GM12873 (cell line): ENCODE measurements around the gene TNFAIP8L3.

ENCODE experiments used
- TF ChIP-seq, protein P1 (sequence below): IDR thresholded peaks from 2 replicates; pipeline ENCODE4 v1.5.1; 2012; ENCODE audit warnings: low read depth, mild to moderate bottlenecking, moderate library complexity, low read length, control low read depth; ENCODE audit not compliant: insufficient read depth; ENCODE audit errors: missing control alignments

Gene TNFAIP8L3

GRCh38 chr15:51069983-51070382 is 24.7 kb downstream of the TNFAIP8L3 start:
- TF ChIP-seq, protein P1, sequence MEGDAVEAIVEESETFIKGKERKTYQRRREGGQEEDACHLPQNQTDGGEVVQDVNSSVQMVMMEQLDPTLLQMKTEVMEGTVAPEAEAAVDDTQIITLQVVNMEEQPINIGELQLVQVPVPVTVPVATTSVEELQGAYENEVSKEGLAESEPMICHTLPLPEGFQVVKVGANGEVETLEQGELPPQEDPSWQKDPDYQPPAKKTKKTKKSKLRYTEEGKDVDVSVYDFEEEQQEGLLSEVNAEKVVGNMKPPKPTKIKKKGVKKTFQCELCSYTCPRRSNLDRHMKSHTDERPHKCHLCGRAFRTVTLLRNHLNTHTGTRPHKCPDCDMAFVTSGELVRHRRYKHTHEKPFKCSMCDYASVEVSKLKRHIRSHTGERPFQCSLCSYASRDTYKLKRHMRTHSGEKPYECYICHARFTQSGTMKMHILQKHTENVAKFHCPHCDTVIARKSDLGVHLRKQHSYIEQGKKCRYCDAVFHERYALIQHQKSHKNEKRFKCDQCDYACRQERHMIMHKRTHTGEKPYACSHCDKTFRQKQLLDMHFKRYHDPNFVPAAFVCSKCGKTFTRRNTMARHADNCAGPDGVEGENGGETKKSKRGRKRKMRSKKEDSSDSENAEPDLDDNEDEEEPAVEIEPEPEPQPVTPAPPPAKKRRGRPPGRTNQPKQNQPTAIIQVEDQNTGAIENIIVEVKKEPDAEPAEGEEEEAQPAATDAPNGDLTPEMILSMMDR = no peak

DNA sequence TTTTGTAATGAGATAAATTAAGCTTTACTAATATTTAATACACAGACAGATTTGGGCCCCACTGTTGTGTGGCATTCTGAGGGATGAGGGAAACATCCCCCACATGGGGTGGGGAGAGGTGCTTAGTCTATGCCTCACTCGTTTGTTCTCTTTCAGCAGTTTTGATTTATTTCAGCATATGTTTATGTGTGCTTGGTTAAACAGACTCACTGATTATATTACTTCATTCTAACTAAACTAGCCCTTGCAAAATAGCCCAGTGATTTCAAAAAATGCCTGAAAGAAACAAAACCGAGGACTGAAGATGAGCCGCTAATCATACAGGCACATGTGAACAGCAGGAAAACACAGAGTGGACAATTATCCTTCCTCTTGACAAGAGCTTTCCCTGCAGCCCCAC is 27.2 kb downstream of the TNFAIP8L3 start:
- TF ChIP-seq, protein P1 = no peak

DNA sequence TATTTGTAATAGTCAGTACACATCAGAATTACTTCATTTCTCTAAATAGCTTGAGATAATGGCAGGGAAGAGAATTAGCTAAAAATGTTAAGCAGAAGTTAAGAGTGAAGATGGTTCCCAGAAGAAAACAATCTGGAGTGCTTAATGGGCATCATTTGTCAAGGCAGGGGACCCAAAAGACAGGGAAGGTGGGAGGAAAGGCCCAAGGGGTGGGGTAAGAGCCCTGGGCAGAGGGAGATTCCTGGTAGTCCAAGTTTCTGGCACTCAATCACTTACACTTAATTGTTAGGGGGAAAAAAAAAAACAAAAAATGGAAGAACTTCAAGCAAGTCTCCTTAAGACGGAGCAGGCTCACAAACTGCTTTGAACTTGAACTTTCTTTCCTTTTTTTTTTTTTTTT is 28.9 kb downstream of the TNFAIP8L3 start:
- TF ChIP-seq, protein P1 = no peak

DNA sequence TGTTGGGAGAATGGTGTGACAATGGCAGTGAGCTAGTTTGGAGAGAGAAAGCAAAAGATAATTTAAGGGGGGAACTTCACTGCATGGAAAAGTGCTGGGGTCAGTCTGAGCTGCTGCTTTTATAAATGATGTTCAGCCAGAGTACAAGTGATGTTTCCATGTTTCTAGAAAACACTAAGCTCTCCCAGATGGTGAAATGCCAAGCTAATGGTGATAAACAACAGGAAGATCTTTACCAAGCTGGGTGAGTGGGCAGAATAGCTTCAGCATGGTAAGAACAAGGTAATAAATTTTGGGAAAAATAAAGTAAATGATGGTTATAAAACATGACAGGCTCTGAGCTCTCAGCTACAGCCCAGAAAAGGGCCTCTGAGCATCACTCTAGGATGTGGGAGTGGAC is 29.4 kb downstream of the TNFAIP8L3 start:
- TF ChIP-seq, protein P1 = no peak

- TF ChIP-seq, protein P1 = no peak
These were observed 32.0 kb downstream of the TNFAIP8L3 start for GRCh38 chr15:51062736-51063135.

- TF ChIP-seq, protein P1 = no peak
These were observed 34.6 kb downstream of the TNFAIP8L3 start for GRCh38 chr15:51060030-51060673.

DNA sequence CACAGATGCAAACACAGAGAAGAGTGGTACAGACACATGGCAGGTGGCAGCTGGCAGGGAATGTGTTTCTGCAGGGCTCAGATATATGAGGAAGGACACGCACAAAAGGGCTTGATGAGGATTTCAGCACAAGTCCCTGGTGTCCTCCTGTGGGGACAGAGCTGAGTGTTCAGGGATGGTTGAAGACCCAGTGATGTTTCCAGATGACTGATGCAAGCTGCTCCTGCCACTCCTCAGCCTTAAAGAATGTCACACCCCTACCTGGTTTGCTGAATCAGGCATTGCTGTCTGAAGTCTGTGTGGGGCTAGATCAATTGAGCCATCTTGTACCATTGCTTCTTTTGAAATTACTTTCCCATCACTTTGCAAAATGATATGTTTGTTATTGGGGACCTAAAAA is 40.2 kb downstream of the TNFAIP8L3 start:
- TF ChIP-seq, protein P1 = no peak
